ENCODE data around the gene CHD5. TPM values are rescaled to one million over a fixed set of nuclear protein-coding genes. Genes with fewer than 3 reads are reported as not detected.

The CHD5 gene
- total RNA-seq, 4 donors from 2014 or later: 0.14 to 1.6 (median 1.2) TPM

GRCh38 chr1:6097824-6098223, 82.3 kb downstream of the CHD5 start:
- in situ Hi-C loops (cut with MboI; ENCODE audit: low pct_ligation_motif_present in 1 of 4, low pct_unique_long_range_greater_than_20kb in 1 of 4, low sequenced_read_pairs in 3 of 4): no loop called here
- H3K4me1 ChIP-seq: no peaks in the 10 kb centered on the region

GRCh38 chr1:6097117-6097595, 83.0 kb downstream of the CHD5 start:
- WGBS, 2 donors (ENCODE audit: low coverage in 1 of 2): 93% methylated on average over 15 of the region's 15 CpGs; no CpG with 5 or more reads in 1 of the 2 donors
- Histone ChIP-seq H3K4me1 (no peaks in the 10 kb centered on the region), H3K27ac (no peak overlapping the region), H3K36me3 (no peaks in the 10 kb centered on the region), H3K9me3 (no peaks in the 10 kb centered on the region), H3K27me3 (peaks cover 18% of the 10 kb centered on the region), H3K4me3 (no peak overlapping the region)
- in situ Hi-C loops (cut with MboI; ENCODE audit: low pct_ligation_motif_present in 1 of 4, low pct_unique_long_range_greater_than_20kb in 1 of 4, low sequenced_read_pairs in 3 of 4) (no loop called here), intact Hi-C loops (cut with DNase I; ENCODE audit: low total_unique reads) (no loop called here)
- no peak for DNase-seq
- TF ChIP-seq, protein P1, sequence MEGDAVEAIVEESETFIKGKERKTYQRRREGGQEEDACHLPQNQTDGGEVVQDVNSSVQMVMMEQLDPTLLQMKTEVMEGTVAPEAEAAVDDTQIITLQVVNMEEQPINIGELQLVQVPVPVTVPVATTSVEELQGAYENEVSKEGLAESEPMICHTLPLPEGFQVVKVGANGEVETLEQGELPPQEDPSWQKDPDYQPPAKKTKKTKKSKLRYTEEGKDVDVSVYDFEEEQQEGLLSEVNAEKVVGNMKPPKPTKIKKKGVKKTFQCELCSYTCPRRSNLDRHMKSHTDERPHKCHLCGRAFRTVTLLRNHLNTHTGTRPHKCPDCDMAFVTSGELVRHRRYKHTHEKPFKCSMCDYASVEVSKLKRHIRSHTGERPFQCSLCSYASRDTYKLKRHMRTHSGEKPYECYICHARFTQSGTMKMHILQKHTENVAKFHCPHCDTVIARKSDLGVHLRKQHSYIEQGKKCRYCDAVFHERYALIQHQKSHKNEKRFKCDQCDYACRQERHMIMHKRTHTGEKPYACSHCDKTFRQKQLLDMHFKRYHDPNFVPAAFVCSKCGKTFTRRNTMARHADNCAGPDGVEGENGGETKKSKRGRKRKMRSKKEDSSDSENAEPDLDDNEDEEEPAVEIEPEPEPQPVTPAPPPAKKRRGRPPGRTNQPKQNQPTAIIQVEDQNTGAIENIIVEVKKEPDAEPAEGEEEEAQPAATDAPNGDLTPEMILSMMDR (IDR thresholded peaks at IDR 0.05): no peak
- TF ChIP-seq EP300 (IDR thresholded peaks at IDR 0.05; ENCODE audit: low read depth): no peak
- no peak for TF ChIP-seq POLR2AphosphoS5 (IDR thresholded peaks at IDR 0.05)
- no peak for TF ChIP-seq POLR2A (IDR thresholded peaks at IDR 0.05)

More at GRCh38 chr1:6097824-6098223, 82.3 kb downstream of the CHD5 start:
- no peak for DNase-seq
- 60 to 77% methylated on average over 2 to 17 of the region's 17 CpGs for WGBS, 2 donors (ENCODE audit: low coverage in 1 of 2)
- Histone ChIP-seq H3K27ac (no peak overlapping the region), H3K4me3 (no peak overlapping the region), H3K9me3 (no peaks in the 10 kb centered on the region), H3K27me3 (peaks cover 25% of the 10 kb centered on the region), H3K36me3 (no peaks in the 10 kb centered on the region)
- TF ChIP-seq, protein P1 (IDR thresholded peaks at IDR 0.05): no peak
- no peak for TF ChIP-seq EP300 (IDR thresholded peaks at IDR 0.05; ENCODE audit: low read depth)
- TF ChIP-seq POLR2AphosphoS5 (IDR thresholded peaks at IDR 0.05): no peak
- TF ChIP-seq POLR2A (IDR thresholded peaks at IDR 0.05): no peak
- intact Hi-C loops (cut with DNase I; ENCODE audit: low total_unique reads): no loop called here

DNA sequence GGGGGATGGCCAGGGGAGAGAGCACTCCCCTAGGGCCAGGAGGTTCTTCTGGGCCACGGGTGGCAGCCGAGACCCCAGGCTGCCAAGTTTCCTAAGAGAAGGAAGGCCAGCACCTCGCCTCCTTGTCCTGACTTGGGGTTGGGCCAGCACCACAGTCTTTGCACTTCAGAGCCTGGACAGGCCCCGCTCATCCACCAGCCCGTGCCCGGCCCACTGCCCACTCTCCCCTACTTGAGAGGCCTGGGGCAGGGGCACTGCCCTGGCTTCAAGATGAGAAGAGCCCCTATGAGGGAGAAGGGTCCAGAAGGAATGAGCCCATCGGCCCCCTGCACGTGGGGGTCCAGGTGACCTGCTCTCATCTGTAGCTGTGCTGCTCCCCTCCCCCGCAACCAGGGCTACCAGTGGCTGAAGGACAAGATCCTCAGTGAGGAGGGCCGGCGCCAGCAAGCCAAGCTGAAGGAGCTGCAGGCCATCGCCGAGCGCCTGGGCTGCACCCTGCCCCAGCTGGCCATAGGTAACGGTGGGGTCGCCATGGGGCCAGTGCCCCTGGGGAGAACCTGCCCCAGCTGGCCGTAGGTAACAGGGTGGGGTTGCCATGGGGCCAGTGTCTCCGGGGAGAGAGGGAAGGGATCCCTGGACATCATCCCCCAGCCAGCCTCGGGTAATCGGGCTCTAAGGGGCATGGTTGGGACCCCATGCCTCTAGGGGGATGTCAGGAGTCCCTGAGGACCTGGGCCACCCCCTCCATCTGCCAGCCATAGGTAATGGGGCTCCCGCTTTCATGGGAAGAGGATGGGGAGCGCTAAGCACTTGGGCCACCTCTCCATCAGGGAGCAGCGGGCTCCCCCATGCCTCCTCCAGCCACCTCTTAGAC, 83.6 kb downstream of the CHD5 start:
- no peak for DNase-seq
- no peak for TF ChIP-seq POLR2AphosphoS5 (IDR thresholded peaks at IDR 0.05)
- TF ChIP-seq, protein P1 (IDR thresholded peaks at IDR 0.05): no peak
- no peak for TF ChIP-seq POLR2A (IDR thresholded peaks at IDR 0.05)
- no peak for TF ChIP-seq EP300 (IDR thresholded peaks at IDR 0.05; ENCODE audit: low read depth)
- H3K4me3 ChIP-seq: no peak overlapping the region
- H3K9me3 ChIP-seq: no peaks in the 10 kb centered on the region
- intact Hi-C loops (cut with DNase I; ENCODE audit: low total_unique reads): no loop called here
- no peaks in the 10 kb centered on the region for H3K36me3 ChIP-seq
- H3K27ac ChIP-seq: no peak overlapping the region
- no peaks in the 10 kb centered on the region for H3K4me1 ChIP-seq
- WGBS, 2 donors (ENCODE audit: low coverage in 1 of 2): 90% methylated on average over 22 of the region's 23 CpGs; no CpG with 5 or more reads in 1 of the 2 donors
- peaks cover 14% of the 10 kb centered on the region for H3K27me3 ChIP-seq
- in situ Hi-C loops (cut with MboI; ENCODE audit: low pct_ligation_motif_present in 1 of 4, low pct_unique_long_range_greater_than_20kb in 1 of 4, low sequenced_read_pairs in 3 of 4): no loop called here

DNA sequence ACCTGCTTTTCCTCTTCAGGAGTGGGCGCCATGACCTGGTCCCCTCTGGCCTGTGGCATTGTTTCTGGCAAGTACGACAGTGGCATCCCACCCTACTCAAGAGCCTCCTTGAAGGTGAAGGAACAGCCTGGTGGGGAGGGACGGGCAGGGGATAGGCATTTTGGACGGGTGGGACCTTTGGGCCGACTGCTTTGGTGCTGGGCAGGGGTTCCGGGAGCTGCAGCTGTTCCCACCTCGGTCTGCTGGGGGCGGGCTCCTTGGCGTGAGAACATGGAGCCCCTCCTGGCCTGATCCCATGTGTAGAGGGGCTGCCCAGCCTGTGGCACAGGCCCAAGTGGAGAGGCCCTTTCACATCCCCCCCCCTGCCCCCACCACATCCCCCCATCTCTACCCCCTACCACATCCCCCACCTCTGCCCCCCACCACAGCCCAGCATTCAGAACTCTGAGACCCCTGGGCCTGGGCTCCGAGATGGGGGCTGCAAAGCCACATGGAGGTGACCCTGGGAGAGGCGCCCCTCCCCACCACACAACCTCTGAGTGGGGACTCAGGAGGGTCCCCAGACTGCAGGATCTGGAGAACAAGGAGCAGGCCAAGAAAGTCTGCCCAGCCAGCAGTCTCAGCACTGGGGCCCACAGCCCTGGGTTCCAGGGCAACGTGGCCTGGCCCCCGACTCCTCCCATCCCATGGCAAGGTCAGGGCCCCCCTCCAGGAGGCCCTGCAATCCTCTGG, 84.4 kb downstream of the CHD5 start:
- in situ Hi-C loops (cut with MboI; ENCODE audit: low pct_ligation_motif_present in 1 of 4, low pct_unique_long_range_greater_than_20kb in 1 of 4, low sequenced_read_pairs in 3 of 4): no loop called here
- intact Hi-C loops (cut with DNase I; ENCODE audit: low total_unique reads): no loop called here
- no peak for DNase-seq
- 83% methylated on average over 13 of the region's 13 CpGs; no CpG with 5 or more reads in 1 of the 2 donors for WGBS, 2 donors (ENCODE audit: low coverage in 1 of 2)
- Histone ChIP-seq H3K4me1 (no peaks in the 10 kb centered on the region), H3K4me3 (no peak overlapping the region), H3K9me3 (no peaks in the 10 kb centered on the region), H3K36me3 (no peaks in the 10 kb centered on the region), H3K27me3 (peaks cover 7% of the 10 kb centered on the region), H3K27ac (no peak overlapping the region)
- TF ChIP-seq EP300 (IDR thresholded peaks at IDR 0.05; ENCODE audit: low read depth) (no peak), POLR2AphosphoS5 (IDR thresholded peaks at IDR 0.05) (no peak), POLR2A (IDR thresholded peaks at IDR 0.05) (no peak)
- TF ChIP-seq, protein P1 (IDR thresholded peaks at IDR 0.05): no peak
